GM12875 (cell line): ENCODE results near the gene CHSY3.

Source experiments
- H3K4me3 ChIP-seq: one replicate; pipeline ENCODE4 v1.5.1; 2011; ENCODE audit warnings: low read depth, low read length, control low read depth
- CTCF ChIP-seq: IDR thresholded peaks from 2 replicates; pipeline ENCODE4 v1.5.1; 2011; ENCODE audit warnings: low read depth, mild to moderate bottlenecking, control low read depth, inconsistent platforms, low read length, moderate library complexity, borderline replicate concordance; ENCODE audit not compliant: insufficient read depth

Gene CHSY3

GRCh38 chr5:130231786-130232185 lies 327.5 kb downstream of the CHSY3 start:
- H3K4me3 ChIP-seq: no peak overlapping the region
- no peak for TF ChIP-seq CTCF

GRCh38 chr5:130234816-130235215 lies 330.6 kb downstream of the CHSY3 start:
- no peak for TF ChIP-seq CTCF
- H3K4me3 ChIP-seq: no peak overlapping the region
